Nephron (organoid): Measurements from ENCODE around the gene SELENOV.

Experiments
- H3K27ac Mint-ChIP-seq, 3 experiments: 2 replicates each; pipeline ENCODE4 v1.8.0; 2020; ENCODE audit warnings: mixed read lengths in 3 of 3, mild to moderate bottlenecking in 2 of 3, moderate library complexity in 1 of 3
- H3K27me3 Mint-ChIP-seq: 2 replicates; pipeline ENCODE4 v1.8.0; 2021; ENCODE audit warnings: low read depth, mild to moderate bottlenecking, moderate library complexity, mixed read lengths
- H3K36me3 Mint-ChIP-seq: 2 replicates; pipeline ENCODE4 v1.8.0; 2020; ENCODE audit warnings: low read depth, mixed read lengths
- H3K4me1 Mint-ChIP-seq: 2 replicates; pipeline ENCODE4 v1.8.0; 2020; ENCODE audit warnings: mixed read lengths
- H3K4me3 Mint-ChIP-seq, 3 experiments: 2 replicates each; pipeline ENCODE4 v1.8.0; 2020; ENCODE audit warnings: mild to moderate bottlenecking in 3 of 3, mixed read lengths in 3 of 3, moderate library complexity in 2 of 3
- H3K9me3 Mint-ChIP-seq: 2 replicates; pipeline ENCODE4 v1.8.0; 2020; ENCODE audit warnings: mixed read lengths
- TF ChIP-seq, protein P1 (sequence below), 3 experiments: fragments of 200-600 bp; sonication (generic); IDR thresholded peaks; one replicate each; pipeline ENCODE4 v1.5.0; 2021; ENCODE audit warnings: antibody characterized with exemption in 3 of 3; ENCODE audit not compliant: unreplicated experiment in 3 of 3

SELENOV gene

DNA sequence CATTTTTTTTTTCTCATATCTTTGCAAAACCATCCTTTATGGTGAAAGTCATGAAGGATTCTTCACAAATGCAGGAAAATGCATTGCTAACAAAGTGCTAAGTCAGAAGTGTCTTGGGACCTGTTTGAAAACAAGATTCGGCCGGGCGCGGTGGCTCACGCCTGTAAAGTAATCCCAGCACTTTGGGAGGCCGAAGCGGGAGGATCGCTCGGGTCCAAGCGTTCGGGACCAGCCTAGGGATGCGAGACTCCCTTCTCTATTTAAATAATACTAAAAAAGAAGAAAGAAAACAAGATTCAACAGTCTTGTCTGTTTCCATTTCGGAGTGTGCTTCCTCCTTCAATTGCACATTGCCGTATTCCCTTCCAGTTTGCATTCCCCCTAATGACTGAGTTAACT is 16.9 kb downstream of the SELENOV start:
- Mint-ChIP-seq H3K4me1 (peaks cover 12% of the 10 kb centered on the region), H3K9me3 (no peaks in the 10 kb centered on the region), H3K4me3 (peak overlapping the region; percentile 96 to 98 (median 97)), H3K36me3 (peaks cover 10% of the 10 kb centered on the region), H3K27ac (peak overlapping the region; percentile 63 to 94 (median 83)), H3K27me3 (no peaks in the 10 kb centered on the region)
- TF ChIP-seq, protein P1, sequence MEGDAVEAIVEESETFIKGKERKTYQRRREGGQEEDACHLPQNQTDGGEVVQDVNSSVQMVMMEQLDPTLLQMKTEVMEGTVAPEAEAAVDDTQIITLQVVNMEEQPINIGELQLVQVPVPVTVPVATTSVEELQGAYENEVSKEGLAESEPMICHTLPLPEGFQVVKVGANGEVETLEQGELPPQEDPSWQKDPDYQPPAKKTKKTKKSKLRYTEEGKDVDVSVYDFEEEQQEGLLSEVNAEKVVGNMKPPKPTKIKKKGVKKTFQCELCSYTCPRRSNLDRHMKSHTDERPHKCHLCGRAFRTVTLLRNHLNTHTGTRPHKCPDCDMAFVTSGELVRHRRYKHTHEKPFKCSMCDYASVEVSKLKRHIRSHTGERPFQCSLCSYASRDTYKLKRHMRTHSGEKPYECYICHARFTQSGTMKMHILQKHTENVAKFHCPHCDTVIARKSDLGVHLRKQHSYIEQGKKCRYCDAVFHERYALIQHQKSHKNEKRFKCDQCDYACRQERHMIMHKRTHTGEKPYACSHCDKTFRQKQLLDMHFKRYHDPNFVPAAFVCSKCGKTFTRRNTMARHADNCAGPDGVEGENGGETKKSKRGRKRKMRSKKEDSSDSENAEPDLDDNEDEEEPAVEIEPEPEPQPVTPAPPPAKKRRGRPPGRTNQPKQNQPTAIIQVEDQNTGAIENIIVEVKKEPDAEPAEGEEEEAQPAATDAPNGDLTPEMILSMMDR (IDR thresholded peaks at IDR 0.05; ENCODE audit: unreplicated experiment in 3 of 3): no peak

DNA sequence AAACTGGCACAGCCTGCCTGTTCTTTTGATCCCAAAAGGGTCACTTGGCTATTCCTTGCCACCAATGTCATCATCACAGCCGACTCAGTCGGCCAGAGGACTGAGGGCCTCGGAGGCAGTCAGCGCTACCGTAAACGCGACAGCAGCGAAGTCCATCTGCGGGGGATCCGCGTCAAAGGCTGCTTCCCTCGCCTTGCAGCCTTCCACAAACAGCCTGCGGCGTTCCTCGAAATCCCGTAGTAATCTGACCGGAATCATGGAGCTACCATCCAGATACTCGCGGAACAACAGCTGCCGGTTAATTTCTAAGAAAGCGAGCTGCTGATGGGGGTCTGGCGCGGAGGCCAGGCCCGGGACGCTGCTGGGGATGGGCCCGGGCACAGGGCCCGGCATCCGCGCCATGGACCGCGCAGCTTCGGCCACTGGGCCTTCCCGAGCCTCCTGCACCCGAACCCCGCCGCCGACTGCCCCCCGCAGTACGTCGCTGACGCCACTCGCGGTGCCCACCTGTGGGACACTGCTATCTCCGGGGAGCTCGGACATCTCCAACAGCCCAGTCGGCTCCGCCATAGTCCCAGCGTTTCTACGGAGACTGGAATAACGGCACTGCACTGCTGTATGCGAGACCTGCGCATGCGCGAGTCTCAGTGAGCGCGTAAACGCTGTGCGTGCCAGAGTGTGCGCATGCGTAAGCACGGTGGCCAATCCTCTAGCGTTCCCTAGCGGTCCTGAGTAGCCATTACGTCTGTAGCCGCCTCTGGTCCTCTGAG is 17.5 kb downstream of the SELENOV start, which contains the start of gene EID2B:
Gene EID2B (minus strand): TSS at position 620 of the 770 bp plus-strand sequence. CDS start 50 bp downstream, at position 570.
- no peaks in the 10 kb centered on the region for H3K9me3 Mint-ChIP-seq
- TF ChIP-seq, protein P1 (IDR thresholded peaks at IDR 0.05; ENCODE audit: unreplicated experiment in 3 of 3): peak; percentile 96 to 99 (median 98)
- H3K36me3 Mint-ChIP-seq: peaks cover 11% of the 10 kb centered on the region
- peak within 1 kb of the TSS; percentile 96 to 98 (median 97) for H3K4me3 Mint-ChIP-seq
- H3K4me1 Mint-ChIP-seq: peaks cover 12% of the 10 kb centered on the region
- no peaks in the 10 kb centered on the region for H3K27me3 Mint-ChIP-seq
- H3K27ac Mint-ChIP-seq: peak within 1 kb of the TSS; percentile 63 to 96 (median 94)

DNA sequence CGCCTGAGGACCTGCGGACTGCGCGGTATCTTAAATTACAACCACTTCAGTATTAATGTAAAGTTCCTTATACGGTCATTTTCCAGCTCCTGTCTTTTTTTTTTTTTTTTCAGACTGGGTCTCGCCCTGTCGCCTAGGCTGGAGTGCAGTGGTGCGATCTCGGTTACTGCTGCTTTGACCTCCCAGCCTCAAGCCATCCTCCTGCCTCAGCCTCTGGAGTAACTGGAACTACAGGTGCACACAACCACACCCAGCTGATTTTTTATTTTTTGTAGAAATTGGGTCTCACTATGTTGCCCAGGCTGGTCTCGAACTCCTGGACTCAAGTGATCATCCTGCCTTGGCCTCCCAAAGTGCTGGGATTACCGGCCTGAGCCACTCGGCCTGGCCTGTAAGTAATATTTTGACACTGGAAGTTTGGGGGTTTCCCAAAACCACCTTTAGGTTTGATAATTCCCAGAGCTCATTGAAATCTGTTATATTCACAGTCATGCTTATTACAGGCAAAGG is 18.1 kb downstream of the SELENOV start:
- peak overlapping the region; percentile 63 to 96 (median 94) for H3K27ac Mint-ChIP-seq

DNA sequence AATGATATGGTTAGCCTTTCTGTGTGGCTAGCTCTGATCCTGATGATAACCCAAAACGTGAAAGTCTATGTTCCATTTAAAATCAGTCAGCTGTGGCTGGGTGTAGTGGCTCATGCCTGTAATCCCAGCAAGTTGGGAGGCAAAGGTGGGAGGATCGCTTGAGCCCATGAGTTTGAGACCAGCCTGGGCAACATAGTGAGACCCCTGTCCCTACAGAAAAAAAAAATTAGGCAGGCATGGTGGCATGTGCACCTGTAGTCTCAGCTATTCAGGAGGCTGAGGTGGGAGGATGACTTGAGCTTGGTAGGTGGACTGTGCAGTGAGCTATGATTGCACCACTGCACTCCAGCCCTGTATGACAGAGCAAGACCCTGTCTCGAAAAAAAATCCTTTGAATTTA is 18.9 kb downstream of the SELENOV start:
- Mint-ChIP-seq H3K27me3 (no peaks in the 10 kb centered on the region), H3K4me3 (no peak overlapping the region), H3K36me3 (peaks cover 7% of the 10 kb centered on the region), H3K9me3 (no peaks in the 10 kb centered on the region), H3K27ac (no peak overlapping the region), H3K4me1 (peaks cover 22% of the 10 kb centered on the region)
- TF ChIP-seq, protein P1 (IDR thresholded peaks at IDR 0.05; ENCODE audit: unreplicated experiment in 3 of 3): no peak

More for the DNA sequence above, 18.1 kb downstream of the SELENOV start:
- Mint-ChIP-seq H3K4me3 (peak overlapping the region; percentile 96 to 98 (median 97)), H3K36me3 (peaks cover 11% of the 10 kb centered on the region), H3K27me3 (no peaks in the 10 kb centered on the region), H3K9me3 (no peaks in the 10 kb centered on the region), H3K4me1 (peaks cover 14% of the 10 kb centered on the region)
- TF ChIP-seq, protein P1 (IDR thresholded peaks at IDR 0.05; ENCODE audit: unreplicated experiment in 3 of 3): no peak

DNA sequence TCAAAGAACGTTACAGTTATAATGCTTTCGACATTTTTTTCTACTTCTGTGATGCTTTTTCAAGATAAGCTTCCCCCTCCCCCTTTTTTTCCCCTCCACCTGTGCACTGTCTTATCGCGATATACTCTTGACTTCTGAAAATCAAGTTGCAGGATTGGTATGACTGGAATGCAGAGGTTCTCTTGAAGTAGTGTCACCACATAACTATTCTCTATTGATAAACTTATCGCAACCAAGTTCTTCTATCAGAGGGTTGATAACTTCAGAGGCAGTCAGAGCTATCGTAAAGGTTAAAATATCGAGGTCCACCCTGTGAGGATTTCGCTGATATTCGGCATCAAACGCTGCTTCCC is 24.2 kb downstream of the SELENOV start:
- no peaks in the 10 kb centered on the region for H3K9me3 Mint-ChIP-seq
- peak overlapping the region; percentile 88 to 90 (median 89) for H3K4me3 Mint-ChIP-seq
- peaks cover 22% of the 10 kb centered on the region for H3K4me1 Mint-ChIP-seq
- H3K36me3 Mint-ChIP-seq: peaks cover 7% of the 10 kb centered on the region
- peak overlapping the region; percentile 79 to 97 (median 87) for H3K27ac Mint-ChIP-seq
- TF ChIP-seq, protein P1 (IDR thresholded peaks at IDR 0.05; ENCODE audit: unreplicated experiment in 3 of 3): no peak
- H3K27me3 Mint-ChIP-seq: peaks cover 5% of the 10 kb centered on the region
